Astrocyte (in vitro differentiated cells and primary cell): ENCODE measurements around the gene GNAI2. TPM values are rescaled to one million over a fixed set of nuclear protein-coding genes. Genes with fewer than 3 reads are reported as not detected.

ENCODE experiments used
- DNase-seq: peaks from one replicate; pipeline ENCODE4 v3.0.0-alpha.2; 2010; ENCODE audit warnings: low read depth
- FAIRE-seq: peaks from 2 replicates; lab custom pipeline; 2011; peaks lifted over from hg19 to GRCh38; lab: Jason Lieb, UNC
- H2AFZ ChIP-seq: 2 replicates; pipeline ENCODE4 v1.6.0; 2012; ENCODE audit warnings: low read depth, low read length, inconsistent platforms
- H3K27ac ChIP-seq: 2 replicates; pipeline ENCODE4 v1.5.1; 2011; ENCODE audit warnings: low read depth, low read length, inconsistent platforms
- H3K27me3 ChIP-seq: 2 replicates; pipeline ENCODE4 v1.6.0; 2011; ENCODE audit warnings: low read length, inconsistent platforms; ENCODE audit not compliant: insufficient read depth
- H3K36me3 ChIP-seq: 2 replicates; pipeline ENCODE4 v1.5.1; 2011; ENCODE audit warnings: low read length, inconsistent platforms; ENCODE audit not compliant: insufficient read depth
- H3K4me1 ChIP-seq: 2 replicates; pipeline ENCODE4 v1.5.1; 2011; ENCODE audit warnings: low read length, inconsistent platforms; ENCODE audit not compliant: insufficient read depth
- H3K4me2 ChIP-seq: 2 replicates; pipeline ENCODE4 v1.6.0; 2012; ENCODE audit warnings: low read length, inconsistent platforms
- H3K4me3 ChIP-seq: 2 replicates; pipeline ENCODE4 v1.5.1; 2011; ENCODE audit warnings: low read depth, mild to moderate bottlenecking, low read length, inconsistent platforms; ENCODE audit not compliant: insufficient read depth
- H3K79me2 ChIP-seq: 2 replicates; pipeline ENCODE4 v1.6.0; 2012; ENCODE audit warnings: mild to moderate bottlenecking, low read length, inconsistent platforms; ENCODE audit not compliant: insufficient read depth
- H3K9ac ChIP-seq: 2 replicates; pipeline ENCODE4 v1.6.0; 2012; ENCODE audit warnings: mild to moderate bottlenecking, low read length, inconsistent platforms
- H3K9me3 ChIP-seq: 2 replicates; pipeline ENCODE4 v1.5.1; 2012; ENCODE audit warnings: low read depth, mild to moderate bottlenecking, low read length, inconsistent platforms; ENCODE audit not compliant: insufficient read depth
- H4K20me1 ChIP-seq: 2 replicates; pipeline ENCODE4 v1.6.0; 2012; ENCODE audit warnings: low read length, inconsistent platforms; ENCODE audit not compliant: insufficient read depth
- H3K27ac Mint-ChIP-seq: one replicate; pipeline ENCODE4 v1.8.0; 2021; ENCODE audit warnings: mild to moderate bottlenecking, mixed read lengths; ENCODE audit not compliant: unreplicated experiment
- H3K27me3 Mint-ChIP-seq: one replicate; pipeline ENCODE4 v1.8.0; 2021; ENCODE audit warnings: low read depth, mixed read lengths; ENCODE audit not compliant: unreplicated experiment
- H3K36me3 Mint-ChIP-seq: one replicate; pipeline ENCODE4 v1.8.0; 2021; ENCODE audit warnings: low read depth, mixed read lengths; ENCODE audit not compliant: unreplicated experiment
- H3K4me1 Mint-ChIP-seq: one replicate; pipeline ENCODE4 v1.8.0; 2021; ENCODE audit warnings: low read depth, mixed read lengths; ENCODE audit not compliant: unreplicated experiment
- H3K4me3 Mint-ChIP-seq: one replicate; pipeline ENCODE4 v1.8.0; 2021; ENCODE audit warnings: mild to moderate bottlenecking, moderate library complexity, mixed read lengths; ENCODE audit not compliant: unreplicated experiment
- H3K9me3 Mint-ChIP-seq: one replicate; pipeline ENCODE4 v1.8.0; 2021; ENCODE audit warnings: mild to moderate bottlenecking, mixed read lengths; ENCODE audit not compliant: unreplicated experiment
- EZH2 ChIP-seq: IDR thresholded peaks from 2 replicates; pipeline ENCODE4 v1.6.1; 2012; ENCODE audit warnings: mild to moderate bottlenecking, low read length, inconsistent platforms; ENCODE audit not compliant: insufficient read depth
- total RNA-seq: library from RNA; stranded (reverse); gene quantifications from 2 replicates; pipeline ENCODE4 v1.2.1, GENCODE V29; 2021
- TF ChIP-seq, protein P1 (sequence below): IDR thresholded peaks from 2 replicates; pipeline ENCODE4 v1.5.1; 2011; ENCODE audit warnings: low read depth, mild to moderate bottlenecking, inconsistent platforms, low read length, moderate library complexity; ENCODE audit not compliant: insufficient read depth

GNAI2 gene
- total RNA-seq, 1 donor from 2014 or later = 381 TPM

DNA sequence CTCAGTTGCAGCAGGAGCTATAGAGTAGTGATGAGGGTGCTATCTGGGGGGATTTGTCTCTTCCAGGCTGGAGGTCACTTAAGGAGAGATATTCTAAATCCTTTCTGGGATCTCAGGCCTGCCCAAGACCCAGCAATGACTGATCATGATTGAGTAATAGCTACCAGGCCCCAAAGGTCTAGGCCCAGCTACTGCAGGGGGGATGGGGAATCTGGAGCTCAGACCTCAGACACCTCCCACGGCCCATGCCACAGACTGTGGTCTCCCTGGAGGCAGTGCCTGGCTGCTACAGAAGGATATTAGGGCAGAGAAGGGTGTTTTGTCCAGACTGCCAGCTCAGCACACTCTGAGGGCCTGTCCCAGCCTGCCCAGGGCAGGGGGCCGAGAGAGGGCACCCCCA, 24.1 kb upstream of the GNAI2 start:
- Mint-ChIP-seq H3K4me1 (peaks cover 4% of the 10 kb centered on the region), H3K27ac (peak overlapping the region; percentile 75), H3K9me3 (no peaks in the 10 kb centered on the region), H3K27me3 (peaks cover 23% of the 10 kb centered on the region), H3K4me3 (no peak overlapping the region), H3K36me3 (no peaks in the 10 kb centered on the region)
- Histone ChIP-seq H3K4me1 (no peaks in the 10 kb centered on the region), H3K9ac (no peak overlapping the region), H3K4me3 (no peak overlapping the region), H4K20me1 (no peaks in the 10 kb centered on the region), H3K27me3 (no peaks in the 10 kb centered on the region), H3K4me2 (no peak overlapping the region), H3K27ac (no peak overlapping the region), H3K9me3 (no peaks in the 10 kb centered on the region), H3K79me2 (no peaks in the 10 kb centered on the region), H3K36me3 (no peaks in the 10 kb centered on the region), H2AFZ (no peak overlapping the region)
- FAIRE-seq (no peak), DNase-seq (peak; percentile 8)
- no peak for TF ChIP-seq EZH2
- TF ChIP-seq, protein P1, sequence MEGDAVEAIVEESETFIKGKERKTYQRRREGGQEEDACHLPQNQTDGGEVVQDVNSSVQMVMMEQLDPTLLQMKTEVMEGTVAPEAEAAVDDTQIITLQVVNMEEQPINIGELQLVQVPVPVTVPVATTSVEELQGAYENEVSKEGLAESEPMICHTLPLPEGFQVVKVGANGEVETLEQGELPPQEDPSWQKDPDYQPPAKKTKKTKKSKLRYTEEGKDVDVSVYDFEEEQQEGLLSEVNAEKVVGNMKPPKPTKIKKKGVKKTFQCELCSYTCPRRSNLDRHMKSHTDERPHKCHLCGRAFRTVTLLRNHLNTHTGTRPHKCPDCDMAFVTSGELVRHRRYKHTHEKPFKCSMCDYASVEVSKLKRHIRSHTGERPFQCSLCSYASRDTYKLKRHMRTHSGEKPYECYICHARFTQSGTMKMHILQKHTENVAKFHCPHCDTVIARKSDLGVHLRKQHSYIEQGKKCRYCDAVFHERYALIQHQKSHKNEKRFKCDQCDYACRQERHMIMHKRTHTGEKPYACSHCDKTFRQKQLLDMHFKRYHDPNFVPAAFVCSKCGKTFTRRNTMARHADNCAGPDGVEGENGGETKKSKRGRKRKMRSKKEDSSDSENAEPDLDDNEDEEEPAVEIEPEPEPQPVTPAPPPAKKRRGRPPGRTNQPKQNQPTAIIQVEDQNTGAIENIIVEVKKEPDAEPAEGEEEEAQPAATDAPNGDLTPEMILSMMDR = no peak

DNA sequence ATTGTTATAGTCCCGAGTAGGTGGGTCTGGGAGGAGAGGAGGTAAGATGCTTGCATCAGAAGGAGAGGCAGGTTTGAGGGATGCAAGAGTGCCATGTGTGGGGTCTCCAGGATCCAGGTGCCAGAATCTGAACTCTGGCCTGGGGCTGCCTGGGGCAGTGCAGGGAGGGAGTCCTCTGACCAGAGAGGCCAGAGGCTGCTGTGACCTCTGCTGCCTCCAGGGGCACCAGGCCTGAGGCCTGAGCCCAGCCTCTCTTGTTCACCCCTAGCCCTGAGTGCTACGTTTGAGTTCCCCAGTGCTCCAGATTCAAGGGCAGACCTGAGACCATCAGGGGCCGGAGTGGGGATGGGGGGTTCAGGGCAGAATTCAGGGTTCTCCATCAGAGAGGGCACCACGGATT, 23.5 kb upstream of the GNAI2 start:
- no peak overlapping the region for H3K4me3 Mint-ChIP-seq
- no peak overlapping the region for H3K9ac ChIP-seq
- no peak overlapping the region for H3K4me3 ChIP-seq
- TF ChIP-seq EZH2 = no peak
- TF ChIP-seq, protein P1 = no peak
- H4K20me1 ChIP-seq = no peaks in the 10 kb centered on the region
- peak overlapping the region; percentile 75 for H3K27ac Mint-ChIP-seq
- no peak for DNase-seq
- H3K27me3 ChIP-seq = no peaks in the 10 kb centered on the region
- no peaks in the 10 kb centered on the region for H3K36me3 Mint-ChIP-seq
- peaks cover 24% of the 10 kb centered on the region for H3K27me3 Mint-ChIP-seq
- H3K9me3 Mint-ChIP-seq = no peaks in the 10 kb centered on the region
- H3K4me1 ChIP-seq = no peaks in the 10 kb centered on the region
- H3K79me2 ChIP-seq = no peaks in the 10 kb centered on the region
- H3K4me1 Mint-ChIP-seq = peaks cover 4% of the 10 kb centered on the region
- no peak overlapping the region for H3K4me2 ChIP-seq
- no peaks in the 10 kb centered on the region for H3K36me3 ChIP-seq
- no peak overlapping the region for H2AFZ ChIP-seq
- no peak for FAIRE-seq
- no peaks in the 10 kb centered on the region for H3K9me3 ChIP-seq
- no peak overlapping the region for H3K27ac ChIP-seq

DNA sequence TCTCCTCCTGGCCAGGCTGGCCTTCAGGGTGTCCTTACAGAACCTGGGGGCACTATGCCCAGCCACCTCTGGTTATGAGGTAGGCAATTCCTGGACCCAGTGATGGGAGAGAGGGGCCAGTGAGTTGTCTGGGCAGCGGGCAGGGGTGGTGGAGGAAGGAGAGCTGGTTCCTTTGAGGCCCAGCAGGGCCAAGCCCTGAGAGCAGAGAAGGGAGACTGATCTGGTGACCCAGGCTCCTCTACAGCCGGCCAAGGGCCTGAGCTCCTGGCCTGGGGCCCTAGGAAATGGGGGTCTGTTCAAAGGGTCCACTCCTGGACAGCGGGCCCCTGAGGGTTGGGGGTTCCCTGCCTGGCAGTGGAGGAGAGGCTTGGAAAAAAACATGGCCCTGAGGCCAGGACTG, 23.0 kb upstream of the GNAI2 start:
- no peaks in the 10 kb centered on the region for H3K4me1 ChIP-seq
- H3K27me3 ChIP-seq = peaks cover 2% of the 10 kb centered on the region
- DNase-seq = no peak
- no peak overlapping the region for H3K4me3 ChIP-seq
- no peaks in the 10 kb centered on the region for H3K36me3 ChIP-seq
- Mint-ChIP-seq H3K9me3 (no peaks in the 10 kb centered on the region), H3K27me3 (peaks cover 27% of the 10 kb centered on the region), H3K4me3 (no peak overlapping the region), H3K27ac (no peak overlapping the region), H3K4me1 (peaks cover 4% of the 10 kb centered on the region), H3K36me3 (no peaks in the 10 kb centered on the region)
- no peaks in the 10 kb centered on the region for H3K79me2 ChIP-seq
- no peak for FAIRE-seq
- no peaks in the 10 kb centered on the region for H4K20me1 ChIP-seq
- no peak overlapping the region for H3K27ac ChIP-seq
- TF ChIP-seq, protein P1 = no peak
- TF ChIP-seq EZH2 = no peak
- H3K9ac ChIP-seq = no peak overlapping the region
- no peak overlapping the region for H3K4me2 ChIP-seq
- no peak overlapping the region for H2AFZ ChIP-seq
- no peaks in the 10 kb centered on the region for H3K9me3 ChIP-seq
